Ascending aorta (tissue), 2 donors: ENCODE measurements around the gene NEK7. TPM values are rescaled to one million over a fixed set of nuclear protein-coding genes. Genes with fewer than 3 reads are reported as not detected.

Experiments
- DNase-seq, 2 donors: peaks; one replicate each; pipeline ENCODE4 v3.0.0-alpha.2; 2019; ENCODE audit warnings: low spot score in 2 of 2
- H3K27ac ChIP-seq, 2 donors: fragments of 200-600 bp; sonication (generic); one replicate each; pipeline ENCODE4 v1.5.1; 2016 to 2017; ENCODE audit warnings: mild to moderate bottlenecking in 1 of 2
- H3K27me3 ChIP-seq: fragments of 200-600 bp; sonication (generic); one replicate; pipeline ENCODE4 v1.5.1; 2017
- H3K36me3 ChIP-seq, 2 donors: fragments of 200-600 bp; sonication (generic); one replicate each; pipeline ENCODE4 v1.5.1; 2016
- H3K4me1 ChIP-seq, 2 donors: fragments of 200-600 bp; sonication (generic); one replicate each; pipeline ENCODE4 v1.5.1; 2016 to 2017; ENCODE audit warnings: mild to moderate bottlenecking in 1 of 2
- H3K4me3 ChIP-seq, 2 donors: fragments of 200-600 bp; sonication (generic); one replicate each; pipeline ENCODE4 v1.5.1; 2016 to 2017; ENCODE audit warnings: mild to moderate bottlenecking in 1 of 2
- H3K9me3 ChIP-seq, 2 donors: fragments of 200-600 bp; sonication (generic); one replicate each; pipeline ENCODE4 v1.5.1; 2016
- CTCF ChIP-seq, 3 experiments: fragments of 200-600 bp in 2 of 3; fragments of 450-650 bp in 1 of 3; sonication (generic) in 2 of 3; IDR thresholded peaks; one replicate each; pipeline ENCODE4 v1.5.1; 2016 to 2019; ENCODE audit warnings: antibody characterized with exemption in 3 of 3, mild to moderate bottlenecking in 1 of 3, moderate library complexity in 1 of 3
- intact Hi-C: fragments of 100-400 bp; cut with DNase I; formaldehyde crosslinking; loops from one replicate; pipeline ENCODE4 v1.15.1; 2023
- total RNA-seq: library from RNA; depleted of rRNA; stranded (reverse); fragments of >200 nt; gene quantifications from one replicate; pipeline ENCODE4 v1.1.0, GENCODE V29; 2016

The NEK7 gene
- total RNA-seq, 1 donor from 2014 or later, result 43.6 TPM

DNA sequence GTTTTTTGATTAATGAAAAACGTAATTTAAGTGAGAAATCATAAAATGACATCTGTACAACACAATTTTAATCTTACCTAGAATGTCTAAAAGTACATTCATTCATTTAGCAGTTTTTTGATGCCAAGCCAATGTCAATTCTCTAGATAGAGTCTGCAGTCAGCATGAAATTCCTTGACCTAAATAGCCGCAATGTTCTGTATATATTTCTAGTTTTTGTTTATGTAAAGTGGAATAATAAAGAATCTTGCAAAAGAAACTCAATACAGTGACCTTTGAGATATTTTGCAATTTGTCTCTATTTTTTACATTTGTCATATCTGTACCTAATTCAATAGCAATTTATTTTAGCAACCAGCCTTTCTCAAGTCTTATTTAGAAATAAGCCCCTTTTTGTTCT lies 207.7 kb downstream of the NEK7 start:
- Histone ChIP-seq H3K9me3 (no peaks in the 10 kb centered on the region), H3K4me1 (no peaks in the 10 kb centered on the region), H3K36me3 (no peaks in the 10 kb centered on the region), H3K4me3 (no peak overlapping the region), H3K27ac (no peak overlapping the region), H3K27me3 (no peaks in the 10 kb centered on the region)
- no peak for DNase-seq
- intact Hi-C loops, result no loop called here
- no peak for TF ChIP-seq CTCF (IDR thresholded peaks at IDR 0.05)

GRCh38 chr1:198367296-198367695 lies 210.5 kb downstream of the NEK7 start:
- DNase-seq, result no peak
- no peaks in the 10 kb centered on the region for H3K9me3 ChIP-seq
- no peak for TF ChIP-seq CTCF (IDR thresholded peaks at IDR 0.05)
- H3K27me3 ChIP-seq, result no peaks in the 10 kb centered on the region
- intact Hi-C loops, result no loop called here
- H3K27ac ChIP-seq, result no peak overlapping the region
- H3K4me3 ChIP-seq, result no peak overlapping the region
- H3K4me1 ChIP-seq, result no peaks in the 10 kb centered on the region
- no peaks in the 10 kb centered on the region for H3K36me3 ChIP-seq

- intact Hi-C loops, result no loop called here
- Histone ChIP-seq H3K36me3 (no peaks in the 10 kb centered on the region), H3K4me3 (no peak overlapping the region), H3K27me3 (no peaks in the 10 kb centered on the region), H3K4me1 (no peaks in the 10 kb centered on the region), H3K9me3 (no peaks in the 10 kb centered on the region), H3K27ac (no peak overlapping the region)
- TF ChIP-seq CTCF (IDR thresholded peaks at IDR 0.05), result no peak
- no peak for DNase-seq
Observed at GRCh38 chr1:198370996-198371395, 214.2 kb downstream of the NEK7 start.

Other genes with a start within 250 kb of the NEK7 start
- not detected for gene LHX9, start 239.6 kb upstream of the NEK7 start, total RNA-seq